GM21723 (cell line): ENCODE results near the gene DOCK3.
"Not testable (repeated sequence)": the region's sequence is repeated elsewhere in the genome, so short reads cannot be mapped to it uniquely, and the experiment has no call there.

ENCODE experiments used
- ATAC-seq: cut with Tn5 transposase; IDR thresholded peaks from one replicate; pipeline ENCODE4 v1.9.1; 2021; ENCODE audit warnings: mild to moderate bottlenecking, moderate library complexity; ENCODE audit not compliant: unreplicated experiment

Gene DOCK3

DNA sequence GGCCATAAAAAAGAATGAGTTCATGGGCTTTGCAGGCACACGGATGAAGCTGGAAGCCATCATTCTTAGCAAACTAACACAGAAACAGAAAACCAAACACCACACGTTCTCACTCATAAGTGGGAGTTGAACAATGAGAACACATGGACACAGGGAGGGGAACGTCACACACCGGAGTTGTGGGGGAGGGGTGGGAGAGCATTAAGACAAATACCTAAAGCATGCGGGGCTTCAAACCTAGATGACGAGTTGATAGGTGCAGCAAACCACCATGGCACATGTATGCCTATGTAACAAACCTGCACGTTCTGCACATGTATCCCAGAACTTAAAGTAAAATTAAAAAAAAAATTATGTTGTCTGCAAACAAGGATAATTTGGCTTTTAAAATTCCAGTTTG lies 200.1 kb downstream of the DOCK3 start:
- not testable (repeated sequence) for ATAC-seq

DNA sequence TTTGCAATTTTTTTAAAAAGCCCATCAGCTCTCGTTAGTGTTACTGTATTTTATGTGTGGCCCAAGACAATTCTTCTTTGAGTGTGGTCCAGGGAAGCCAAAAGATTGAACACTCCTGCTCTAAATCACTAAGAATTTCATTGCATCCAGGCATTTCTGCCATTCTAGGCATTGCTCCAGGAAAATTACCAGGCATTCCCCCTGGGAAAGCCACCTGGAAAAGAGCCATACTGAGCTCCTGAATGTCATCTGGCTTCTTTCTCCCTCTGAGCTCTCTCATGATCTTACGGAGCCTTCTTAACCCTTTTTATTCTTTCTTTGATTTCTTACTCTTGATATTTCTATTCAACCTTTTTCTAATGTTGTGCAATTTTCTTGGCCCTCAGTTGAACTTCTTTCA lies 202.2 kb downstream of the DOCK3 start:
- no peak for ATAC-seq

DNA sequence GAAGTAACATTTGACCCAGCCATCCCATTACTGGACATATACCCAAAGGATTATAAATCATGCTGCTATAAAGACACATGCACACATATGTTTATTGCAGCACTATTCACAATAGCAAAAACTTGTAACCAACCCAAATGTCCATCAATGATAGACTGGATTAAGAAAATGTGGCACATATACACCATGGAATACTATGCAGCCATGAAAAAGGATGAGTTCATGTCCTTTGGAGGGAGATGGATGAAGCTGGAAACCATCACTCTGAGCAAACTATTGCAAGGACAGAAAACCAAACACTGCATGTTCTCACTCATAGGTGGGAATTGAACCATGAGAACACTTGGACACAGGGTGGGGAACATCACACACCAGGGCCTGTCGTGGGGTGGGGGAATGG lies 208.0 kb downstream of the DOCK3 start:
- not testable (repeated sequence) for ATAC-seq

- no peak for ATAC-seq
Observed at GRCh38 chr3:50883755-50884154, 209.0 kb downstream of the DOCK3 start.

- no peak for ATAC-seq
Observed at GRCh38 chr3:50885070-50885850, 210.5 kb downstream of the DOCK3 start.

DNA sequence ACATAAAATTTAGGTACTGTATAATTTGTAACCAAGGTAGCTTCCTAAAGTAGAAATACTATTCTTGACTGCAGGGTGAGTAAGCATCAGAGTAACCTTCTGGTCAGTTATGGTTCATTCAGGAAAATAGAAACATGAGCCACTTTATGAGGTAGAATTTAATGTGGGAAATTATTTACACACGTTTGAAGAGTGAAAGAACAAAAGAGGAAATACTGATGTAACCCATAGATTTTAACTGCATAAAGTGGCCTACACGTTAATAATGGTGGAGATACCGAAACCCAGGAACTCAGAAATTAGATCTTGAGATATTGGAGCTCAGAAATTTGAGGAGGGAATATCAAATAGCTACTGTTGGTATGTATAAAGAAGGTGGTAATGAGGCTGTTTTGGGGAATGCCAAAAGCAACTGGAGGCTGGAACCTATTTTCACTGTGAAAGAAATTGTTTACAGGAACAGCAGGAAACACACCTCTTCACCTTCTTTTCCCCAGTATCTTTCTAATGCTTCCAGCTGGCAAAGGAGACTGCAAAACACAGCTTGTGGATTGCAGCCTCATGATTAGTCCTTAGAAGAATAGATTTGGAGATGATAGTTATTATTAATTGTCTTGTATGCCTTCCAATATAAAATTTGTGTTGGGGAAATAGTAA lies 216.1 kb downstream of the DOCK3 start:
- ATAC-seq: no peak

DNA sequence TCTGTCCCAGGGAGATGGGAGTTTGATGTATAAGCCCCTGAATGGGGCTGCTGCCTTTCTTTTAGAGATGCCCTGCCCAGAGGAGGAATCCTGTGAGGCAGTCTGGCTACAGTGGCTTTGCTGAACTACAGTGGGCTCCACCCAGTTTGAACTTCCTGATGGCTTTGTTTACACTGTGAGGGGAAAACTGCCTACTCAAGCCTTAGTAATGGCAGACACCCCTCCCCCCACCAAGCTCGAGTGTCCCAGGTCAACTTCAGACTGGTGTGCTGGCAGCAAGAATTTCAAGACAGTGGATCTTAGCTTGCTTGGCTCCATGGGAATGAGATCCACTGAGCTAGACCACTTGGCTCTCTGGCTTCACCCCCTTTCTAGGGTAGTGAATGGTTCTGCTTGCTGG lies 226.4 kb downstream of the DOCK3 start:
- ATAC-seq: not testable (repeated sequence)

DNA sequence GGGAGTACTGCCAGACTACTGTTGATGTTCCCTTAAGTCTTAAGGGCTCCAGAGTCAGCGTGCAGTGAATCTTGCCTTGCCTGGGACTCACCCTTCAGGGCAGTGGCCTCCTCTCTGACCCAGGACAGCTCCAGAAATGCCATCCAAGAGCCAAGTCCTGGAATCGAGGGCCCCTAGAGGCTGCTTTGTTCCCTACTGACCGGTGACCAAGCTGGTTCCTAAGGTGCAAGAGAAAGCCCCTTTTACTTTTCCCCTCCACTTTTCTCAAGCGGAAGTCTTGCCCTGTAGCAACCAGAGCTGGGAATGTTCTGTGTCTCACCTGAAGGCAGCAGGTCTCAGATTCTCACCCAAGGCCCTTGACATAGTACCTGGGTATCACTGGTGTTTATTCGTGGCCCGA lies 238.0 kb downstream of the DOCK3 start:
- ATAC-seq: no peak

- no peak for ATAC-seq
Observed at GRCh38 chr3:50913260-50913659, 238.5 kb downstream of the DOCK3 start.

DNA sequence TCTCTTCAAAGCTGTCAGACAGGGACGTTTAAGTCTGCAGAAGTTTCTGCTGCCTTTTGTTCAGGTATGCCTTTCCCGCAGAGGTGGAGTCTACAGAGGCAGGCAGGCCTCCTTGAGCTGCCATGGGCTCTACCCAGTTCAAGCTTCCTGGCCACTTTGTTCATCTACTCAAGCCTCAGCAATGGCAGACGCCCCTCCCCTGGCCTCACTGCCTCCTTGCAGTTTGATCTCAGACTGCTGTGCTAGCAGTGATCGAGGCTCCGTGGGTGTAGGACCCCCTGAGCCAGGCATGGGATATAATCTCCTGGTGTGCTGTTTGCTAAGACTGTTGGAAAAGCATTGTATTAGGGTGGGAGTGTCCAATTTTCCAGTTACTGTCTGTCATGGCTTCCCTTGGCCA lies 247.3 kb downstream of the DOCK3 start:
- ATAC-seq: not testable (repeated sequence)

DNA sequence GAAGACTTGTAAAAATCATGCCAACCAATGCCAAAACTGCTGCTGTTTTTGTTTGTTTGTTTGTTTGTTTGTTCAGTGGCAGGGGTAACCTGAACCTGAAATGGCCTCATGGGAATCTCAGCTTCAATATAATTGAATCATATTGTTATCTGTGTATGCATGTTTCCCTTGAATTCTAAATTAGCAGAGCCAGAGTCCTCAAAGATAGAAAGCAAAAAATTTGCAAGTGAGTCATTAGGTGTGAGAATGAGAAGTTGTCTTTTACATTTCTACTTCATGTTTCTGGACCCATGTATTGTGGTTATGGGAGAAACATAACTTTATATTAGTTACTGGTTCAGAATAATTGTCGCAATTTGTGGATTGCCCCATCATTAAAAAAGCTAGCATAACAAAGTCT lies 249.2 kb downstream of the DOCK3 start:
- ATAC-seq: no peak

- ATAC-seq: no peak
Observed at GRCh38 chr3:50924638-50925037, 249.9 kb downstream of the DOCK3 start.

DNA sequence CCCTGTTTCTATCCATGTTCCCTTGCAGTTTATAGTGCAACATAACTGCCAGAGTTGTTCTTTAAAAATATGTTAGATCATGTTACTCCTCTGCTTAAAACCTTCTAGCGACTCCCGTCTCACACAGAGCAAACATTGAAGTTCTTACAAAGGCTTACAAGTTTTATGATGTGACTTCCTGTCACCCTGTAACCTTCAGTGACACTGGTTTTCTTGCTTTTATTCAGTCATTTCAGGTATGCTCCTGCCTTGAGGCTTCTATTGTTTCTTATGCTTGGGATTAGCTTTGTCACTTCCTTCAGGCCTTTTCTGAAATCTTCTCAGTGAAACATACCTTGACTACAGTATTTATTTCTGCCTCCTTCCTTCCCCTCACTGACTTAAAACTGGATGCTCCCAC lies 252.1 kb downstream of the DOCK3 start:
- ATAC-seq: no peak

GRCh38 chr3:50930371-50931208 lies 255.9 kb downstream of the DOCK3 start:
- ATAC-seq: no peak

DNA sequence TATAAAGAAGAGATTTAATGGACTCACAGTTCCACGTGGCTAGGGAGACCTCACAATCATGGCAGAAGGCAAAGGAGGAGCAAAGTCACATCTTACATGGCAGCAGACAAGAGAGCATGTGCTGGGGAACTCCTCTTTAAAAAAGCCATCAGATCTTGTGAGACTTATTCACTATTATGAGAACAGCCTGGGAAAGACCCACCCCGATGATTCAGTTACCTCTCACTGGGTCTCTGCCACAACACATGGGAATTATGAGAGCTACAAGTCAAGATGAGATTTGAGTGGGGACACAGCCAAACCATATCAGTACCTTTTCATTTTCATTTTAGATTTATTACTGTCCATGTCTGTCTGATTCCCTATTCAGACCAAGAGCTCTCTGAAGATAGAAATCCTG lies 258.2 kb downstream of the DOCK3 start:
- not testable (repeated sequence) for ATAC-seq

GRCh38 chr3:50936389-50936788 lies 261.7 kb downstream of the DOCK3 start:
- no peak for ATAC-seq

GRCh38 chr3:50947419-50947818 lies 272.7 kb downstream of the DOCK3 start:
- no peak for ATAC-seq

GRCh38 chr3:50950591-50950990 lies 275.9 kb downstream of the DOCK3 start:
- ATAC-seq: no peak

GRCh38 chr3:50953825-50954414 lies 279.2 kb downstream of the DOCK3 start:
- no peak for ATAC-seq

- ATAC-seq: no peak
Observed at GRCh38 chr3:50961386-50961785, 286.7 kb downstream of the DOCK3 start.

DNA sequence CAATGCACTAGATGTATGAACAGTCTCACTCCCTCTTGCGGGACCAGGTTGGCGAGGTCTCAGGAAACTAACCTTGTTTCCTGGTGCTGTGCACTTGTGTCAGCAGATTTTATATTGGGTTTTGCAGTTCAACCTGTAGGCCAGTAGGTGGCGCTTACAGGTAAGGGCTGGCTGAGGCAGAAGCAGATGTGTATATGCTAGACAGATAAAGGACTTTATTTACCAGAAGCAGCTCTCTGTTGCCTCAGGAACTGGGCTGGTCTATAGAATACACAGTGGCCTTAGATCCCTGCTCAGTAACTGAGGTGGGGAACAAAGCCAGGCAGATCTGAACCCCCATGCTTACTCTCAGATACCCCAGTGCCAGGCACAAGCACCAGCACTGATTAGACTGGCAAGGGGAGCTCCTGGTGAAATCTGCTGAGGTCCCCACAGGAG lies 296.8 kb downstream of the DOCK3 start:
- peak; percentile 63 for ATAC-seq
